ENCODE results near the gene KDM5C.
"Not testable (repeated sequence)": the region's sequence is repeated elsewhere in the genome, so short reads cannot be mapped to it uniquely, and the experiment has no call there.

The KDM5C gene

DNA sequence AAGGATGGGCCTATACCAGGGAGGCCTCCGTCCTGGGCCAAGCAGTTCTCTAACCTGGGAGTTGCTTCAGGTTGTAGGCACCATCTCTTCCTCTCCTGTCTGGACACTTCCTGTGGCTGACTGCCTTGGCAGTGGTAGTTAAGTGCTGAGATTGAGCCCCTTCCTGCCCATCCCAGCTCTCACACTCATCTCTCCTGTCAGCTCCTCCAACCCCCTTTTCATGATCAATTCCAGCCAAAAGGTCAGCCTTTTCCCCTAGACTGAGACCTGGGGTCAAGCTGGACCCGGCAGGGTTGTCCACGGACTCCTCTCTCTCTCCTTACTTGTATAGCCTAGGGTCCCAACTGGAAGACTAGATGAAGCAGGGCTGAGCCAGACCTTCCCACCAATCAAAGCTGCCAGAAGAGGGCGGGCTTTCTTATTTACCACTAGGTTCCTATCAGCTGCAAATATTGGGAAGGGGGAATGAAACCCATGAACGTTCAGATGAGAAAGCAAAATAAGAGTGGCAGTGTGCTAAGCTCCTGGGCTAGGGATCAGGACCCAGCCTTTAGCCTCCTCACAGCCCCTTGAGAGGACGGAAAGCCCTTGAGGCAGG is 34.5 kb downstream of the KDM5C start:
- DNase-seq = no peak

DNA sequence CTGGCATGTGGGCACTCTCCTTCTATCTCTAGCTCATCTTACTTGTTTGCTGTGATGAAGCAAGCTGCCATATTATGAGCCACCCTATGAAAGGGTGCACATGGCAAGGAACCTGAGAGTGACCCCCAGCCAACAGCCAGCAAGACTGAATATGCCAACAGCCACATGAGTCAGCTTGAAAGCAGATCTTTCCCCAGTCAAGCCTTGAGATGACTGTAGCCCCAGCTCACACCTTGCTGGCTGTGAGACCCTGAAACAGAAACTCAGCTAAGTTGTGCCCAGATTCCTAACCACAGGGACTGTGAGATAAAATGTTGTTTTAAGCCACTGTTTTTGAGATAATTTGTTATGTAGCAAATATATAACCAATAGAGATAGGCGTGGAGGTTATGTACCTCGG is 36.2 kb downstream of the KDM5C start:
- peak in 2 of 5 experiments; percentile 7 to 87 for DNase-seq

DNA sequence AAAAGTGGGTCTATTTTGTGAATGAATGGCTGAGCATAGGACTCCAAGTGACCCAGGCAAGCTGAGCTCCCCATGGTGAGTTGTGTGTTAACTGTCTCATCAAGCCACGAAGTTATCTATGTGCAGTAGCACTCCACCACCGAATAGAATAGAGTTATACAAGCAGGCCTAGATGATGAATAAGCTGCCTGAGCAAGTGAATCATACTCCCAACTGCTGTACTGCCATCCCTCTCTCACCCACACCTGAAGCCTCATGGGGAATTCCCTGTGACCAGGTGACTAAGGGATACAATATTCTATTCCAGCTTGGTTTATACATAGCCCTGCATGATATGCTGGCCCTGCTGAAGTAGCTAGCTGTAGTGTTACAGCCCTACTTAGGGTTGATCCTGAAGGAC is 38.7 kb downstream of the KDM5C start:
- DNase-seq = no peak

DNA sequence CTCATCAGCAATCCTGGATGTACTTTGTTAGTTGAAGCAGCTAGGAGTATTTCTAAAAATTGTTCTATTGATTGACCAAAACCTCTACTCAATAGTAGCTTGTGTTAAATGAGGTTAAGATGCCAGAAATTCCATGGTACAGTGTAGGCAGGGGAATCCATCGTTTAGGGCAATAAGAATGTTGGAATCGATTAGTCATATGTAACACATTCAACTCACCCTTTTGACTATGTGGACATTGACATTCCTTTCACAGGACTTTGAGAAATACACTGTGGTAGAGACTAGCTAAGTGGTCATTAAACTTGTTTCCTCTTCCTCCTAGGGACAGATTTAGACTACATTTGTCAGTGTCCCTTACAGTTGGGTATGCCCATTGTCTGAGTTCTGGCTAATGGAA is 40.2 kb downstream of the KDM5C start:
- DNase-seq = no peak

DNA sequence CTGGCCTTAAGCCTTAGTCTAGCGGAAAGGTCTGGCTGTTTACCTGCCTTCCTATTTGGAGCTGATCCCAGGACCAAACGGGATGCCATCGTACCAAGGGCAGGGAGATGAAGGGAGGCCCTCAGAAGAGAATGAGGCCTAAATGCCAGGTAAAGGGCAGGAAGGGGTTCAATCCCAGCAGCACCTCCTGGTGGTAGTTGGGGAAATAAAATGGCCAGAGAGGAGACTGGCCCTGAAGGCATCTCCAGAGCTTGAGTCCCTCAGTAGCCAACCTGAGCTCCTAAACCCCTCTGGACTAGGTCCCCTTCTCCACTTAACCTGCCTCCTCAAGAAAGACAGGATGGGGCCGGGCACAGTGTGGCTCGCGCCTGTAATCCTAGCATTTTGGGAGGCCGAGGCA is 53.7 kb downstream of the KDM5C start:
- DNase-seq = no peak

DNA sequence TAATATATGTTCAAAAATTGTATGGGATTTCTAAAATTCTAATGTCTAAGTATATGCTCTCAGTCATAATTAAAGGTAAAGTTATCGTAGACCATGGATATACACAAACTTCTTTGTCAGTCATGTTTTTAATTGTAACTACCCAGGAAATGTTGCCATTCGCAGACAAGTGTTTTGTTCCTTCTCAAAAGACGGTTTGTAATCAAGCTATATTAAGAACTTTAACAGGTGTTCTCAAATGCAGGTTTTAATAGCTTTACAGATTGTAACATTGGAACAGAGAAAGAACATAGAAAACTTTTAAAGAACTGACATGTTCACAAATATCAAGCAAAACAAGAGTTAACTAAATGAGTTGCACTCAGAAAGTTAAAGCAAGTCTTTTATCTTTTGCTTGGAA is 58.9 kb downstream of the KDM5C start:
- DNase-seq = no peak

DNA sequence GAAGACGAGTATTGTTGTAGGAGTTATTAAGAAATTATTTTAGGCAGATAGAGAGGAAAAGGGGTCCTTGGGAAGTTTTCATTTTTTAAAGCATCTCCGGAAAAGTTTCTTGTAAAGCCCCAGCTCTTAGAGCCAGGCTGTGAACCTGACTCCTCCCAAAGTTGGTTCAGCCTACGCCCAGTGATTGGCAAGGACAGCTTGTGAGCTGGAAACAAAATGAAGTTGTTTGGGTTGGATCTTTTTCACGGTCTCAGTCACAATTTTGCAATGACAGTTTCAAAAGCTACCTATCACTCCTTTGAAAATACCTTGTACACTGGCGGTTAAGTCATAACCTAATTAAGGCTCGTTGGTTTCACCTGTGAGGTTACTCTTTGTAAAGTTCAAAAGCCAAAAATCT is 60.4 kb downstream of the KDM5C start:
- DNase-seq = not testable (repeated sequence)

DNA sequence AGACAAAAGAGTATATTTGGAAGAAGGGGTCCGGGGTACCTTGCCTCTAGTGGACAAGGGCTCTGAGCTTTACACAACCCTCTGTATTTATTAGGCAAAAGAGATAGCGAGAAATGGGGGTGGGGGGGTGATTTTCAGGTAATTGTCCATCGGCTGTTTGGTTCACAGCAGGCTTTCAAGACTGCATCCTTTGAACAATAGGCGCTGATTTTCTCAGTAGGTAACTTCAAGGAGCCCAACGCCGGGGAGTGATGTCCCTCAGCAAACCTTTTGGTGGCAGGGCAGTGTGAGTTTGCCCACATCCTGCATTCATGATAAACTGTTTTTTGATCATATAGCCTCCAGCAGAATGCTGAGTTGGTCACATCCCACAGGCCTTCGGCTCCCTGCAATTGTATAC is 61.6 kb downstream of the KDM5C start:
- no peak for DNase-seq

DNA sequence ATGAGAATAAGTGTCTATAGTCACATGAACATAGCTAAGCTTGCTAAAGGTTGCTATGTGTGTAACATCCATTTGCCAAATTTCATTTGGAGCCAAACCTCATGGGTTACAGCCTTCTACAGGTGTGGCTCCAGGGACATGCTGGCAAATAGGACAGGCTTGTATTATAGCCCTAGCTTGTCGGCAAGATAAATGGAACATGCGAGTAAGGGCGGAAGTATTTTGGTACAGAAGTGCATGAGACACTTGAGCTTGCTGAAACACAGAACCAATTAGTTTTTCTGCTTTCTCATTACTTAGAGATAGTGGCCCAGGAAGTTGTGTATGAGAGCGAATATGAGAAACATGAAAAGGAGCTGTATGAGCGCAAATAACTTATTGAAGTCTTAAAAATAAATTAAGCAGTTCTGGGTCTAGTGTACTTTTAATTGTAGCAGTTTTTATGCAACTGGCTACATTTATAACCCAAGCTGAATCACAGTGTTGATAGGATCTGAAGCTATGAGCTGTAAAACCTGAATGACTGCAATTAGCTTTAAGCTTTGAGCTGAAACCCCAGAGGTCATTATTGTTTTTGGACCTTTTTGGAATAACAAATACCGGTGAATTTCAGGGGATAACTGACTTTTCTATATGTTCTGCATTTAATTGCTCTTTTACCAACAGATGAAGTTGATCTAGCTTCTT is 64.6 kb downstream of the KDM5C start:
- DNase-seq = no peak

DNA sequence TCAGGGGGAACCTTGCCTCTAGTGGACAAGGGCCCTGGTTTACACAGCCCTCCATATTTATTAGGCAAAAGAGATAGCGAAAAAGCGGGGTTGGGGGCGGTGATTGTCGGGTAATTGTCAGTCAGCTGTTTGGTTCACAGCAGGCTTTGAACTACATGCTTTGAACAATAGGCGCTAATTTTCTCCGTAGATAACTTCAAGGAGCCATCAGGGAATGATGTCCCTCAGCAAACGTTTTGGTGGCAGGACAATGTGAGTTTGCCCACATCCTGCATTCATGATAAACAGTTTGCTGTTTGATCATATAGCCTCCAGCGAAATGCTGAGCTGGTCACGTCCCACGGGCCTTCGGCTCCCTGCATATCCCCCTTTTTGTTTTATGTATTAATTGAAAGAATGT is 65.8 kb downstream of the KDM5C start:
- no peak for DNase-seq

DNA sequence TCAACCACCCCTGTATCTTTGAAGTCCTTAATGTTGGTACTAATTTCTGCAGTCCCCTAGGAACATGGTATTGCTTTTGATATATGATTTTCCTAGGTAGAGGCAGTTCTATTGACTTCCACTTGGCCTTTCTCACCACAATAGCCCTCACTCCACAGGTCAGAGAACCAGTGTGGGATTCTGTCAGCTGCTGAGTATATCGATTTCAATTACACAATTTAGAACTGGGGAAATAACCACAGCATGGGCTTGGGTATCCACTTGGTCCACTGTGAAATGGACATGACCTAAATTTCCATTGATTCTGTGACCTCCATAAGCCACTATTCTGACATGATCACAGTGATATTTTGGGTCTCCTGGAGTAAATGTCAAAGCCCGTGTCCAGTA is 68.8 kb downstream of the KDM5C start:
- no peak for DNase-seq

DNA sequence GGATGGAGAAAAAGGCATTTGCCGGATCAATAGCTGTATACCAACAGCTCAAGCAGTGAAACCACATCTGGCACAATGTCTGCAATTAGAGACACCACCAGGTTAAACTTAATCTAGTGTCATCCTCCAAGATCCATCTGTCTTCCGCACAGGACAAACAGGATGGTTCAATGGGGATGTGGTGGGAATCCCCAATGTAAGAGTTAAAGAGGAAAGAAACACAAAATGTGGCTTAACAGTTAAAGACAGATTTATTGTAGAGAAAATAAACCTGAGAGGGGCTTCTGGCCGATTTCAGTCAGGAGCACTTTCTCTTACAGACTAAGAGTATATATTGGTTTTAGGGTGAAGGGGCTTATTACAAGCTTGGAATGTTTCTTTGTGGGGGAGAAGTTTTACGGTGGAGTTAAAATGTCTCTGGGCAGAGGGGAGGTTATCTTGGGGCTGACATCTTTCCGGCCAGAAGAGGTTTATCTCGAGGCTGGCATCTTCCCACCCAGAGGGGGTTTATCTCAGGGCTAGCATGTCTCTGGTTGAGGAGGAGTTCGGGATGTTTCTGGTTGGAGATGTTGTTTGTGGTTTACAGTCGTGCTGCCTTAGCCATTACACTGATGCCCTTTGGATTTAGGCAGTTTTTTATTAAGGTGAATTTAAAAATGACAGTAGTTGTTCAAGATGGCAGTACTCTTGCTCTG is 69.3 kb downstream of the KDM5C start:
- no peak for DNase-seq

DNA sequence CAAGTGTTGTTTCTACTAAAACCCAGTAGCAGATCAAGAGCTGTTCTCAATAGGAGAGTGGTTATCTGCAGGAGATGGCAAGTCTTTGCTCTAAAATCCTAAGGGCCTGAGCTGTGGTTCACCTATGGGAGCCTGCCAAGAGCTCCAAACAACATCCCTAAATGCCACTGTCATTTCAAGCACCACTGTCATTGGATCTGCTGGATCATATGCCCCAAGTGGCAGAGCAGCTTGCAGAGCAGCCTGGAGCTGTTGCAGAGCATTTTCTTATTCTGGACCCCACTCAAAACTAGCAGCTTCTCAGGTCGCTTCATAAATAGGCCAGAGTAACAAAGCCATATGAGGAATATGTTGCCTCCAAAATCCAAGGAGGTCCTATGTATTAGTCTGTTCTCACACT is 71.4 kb downstream of the KDM5C start:
- DNase-seq = no peak
